ENCODE data around the gene SRCAP. TPM values are rescaled to one million over a fixed set of nuclear protein-coding genes. Genes with fewer than 3 reads are reported as not detected.
"Not testable (repeated sequence)": the region's sequence is repeated elsewhere in the genome, so short reads cannot be mapped to it uniquely, and the experiment has no call there.

Gene SRCAP
- total RNA-seq, 1 donor from 2014 or later, result 44.1 TPM

DNA sequence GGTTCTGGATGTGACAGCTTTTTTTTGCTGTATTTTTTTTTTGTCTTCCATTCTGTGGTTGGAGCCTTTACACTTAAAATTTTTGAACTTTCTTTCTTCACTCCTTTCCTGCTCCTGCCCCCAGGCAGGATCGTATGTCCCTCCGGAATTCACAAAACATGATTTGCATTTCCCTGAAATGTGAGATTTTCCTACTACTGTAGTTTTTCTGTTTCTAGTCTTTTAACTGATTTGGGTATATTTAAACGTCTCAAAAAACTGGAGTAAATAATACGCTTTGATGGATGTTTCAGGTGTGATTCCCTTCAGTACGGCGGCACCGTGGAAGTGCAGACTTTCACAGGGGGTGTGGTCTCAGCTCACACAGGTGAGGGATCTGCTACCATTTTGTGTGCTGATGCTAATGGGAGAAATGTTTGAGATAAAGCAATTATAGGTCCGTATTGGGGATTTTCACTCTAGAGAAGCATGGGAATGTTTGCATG is 686 bp downstream of the SRCAP start:
- no peak for DNase-seq

DNA sequence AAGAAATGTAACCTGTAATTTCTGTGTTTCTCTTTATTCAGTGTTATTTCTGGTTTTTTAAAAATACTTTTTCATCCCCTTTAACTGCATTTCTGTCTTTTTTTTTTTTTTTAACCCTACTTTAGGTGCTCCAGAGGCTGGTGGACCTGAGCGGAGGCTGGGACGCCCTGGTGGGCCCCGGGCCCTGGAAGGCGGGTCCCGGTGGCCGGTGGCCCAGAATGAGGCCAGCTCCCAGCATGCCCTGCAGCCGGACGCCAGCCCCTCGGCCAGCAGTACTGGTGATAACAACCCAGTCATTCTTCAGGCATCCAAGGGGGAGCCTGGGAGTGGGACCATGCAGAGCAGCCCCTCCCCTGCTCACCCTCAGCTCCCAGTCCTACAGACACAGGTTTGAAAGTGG is 1.5 kb downstream of the SRCAP start:
- DNase-seq, result no peak

DNA sequence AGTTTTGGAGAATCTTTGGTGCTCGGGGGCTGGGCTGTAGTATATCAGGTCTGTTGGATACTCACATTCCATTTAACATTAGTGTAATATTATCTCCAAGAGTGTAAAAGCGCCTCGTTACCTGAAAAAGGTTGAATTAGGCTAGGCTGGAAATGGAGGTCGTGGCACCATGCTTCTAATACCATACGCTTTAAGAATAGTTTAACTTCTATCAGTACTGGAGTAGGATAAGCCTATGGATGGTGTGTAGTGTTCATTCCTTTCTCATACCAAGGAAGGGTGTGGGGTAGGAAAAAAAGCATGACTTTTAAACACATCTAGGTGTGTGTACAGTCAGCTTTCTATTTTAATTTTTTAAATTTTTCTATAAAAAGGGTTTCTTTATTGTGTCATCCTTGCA is 2.0 kb downstream of the SRCAP start:
- no peak for DNase-seq

DNA sequence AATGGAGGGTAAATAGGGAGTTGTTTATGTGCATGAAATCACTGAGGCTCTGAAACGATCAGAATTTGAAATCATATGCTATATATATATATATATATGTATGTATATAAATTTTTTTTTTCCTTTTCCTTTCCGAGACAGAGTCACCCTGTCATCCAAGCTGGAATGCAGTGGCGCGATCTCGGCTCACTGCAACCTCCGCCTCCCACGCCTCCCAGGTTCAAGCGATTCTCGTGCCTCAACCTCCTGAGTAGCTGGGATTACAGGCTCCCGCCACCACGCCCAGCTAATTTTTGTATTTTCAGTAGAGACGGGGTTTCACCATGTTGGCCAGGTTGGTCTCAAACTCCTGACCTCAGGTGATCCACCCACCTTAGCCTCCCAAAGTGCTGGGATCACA is 4.1 kb downstream of the SRCAP start:
- not testable (repeated sequence) for DNase-seq

DNA sequence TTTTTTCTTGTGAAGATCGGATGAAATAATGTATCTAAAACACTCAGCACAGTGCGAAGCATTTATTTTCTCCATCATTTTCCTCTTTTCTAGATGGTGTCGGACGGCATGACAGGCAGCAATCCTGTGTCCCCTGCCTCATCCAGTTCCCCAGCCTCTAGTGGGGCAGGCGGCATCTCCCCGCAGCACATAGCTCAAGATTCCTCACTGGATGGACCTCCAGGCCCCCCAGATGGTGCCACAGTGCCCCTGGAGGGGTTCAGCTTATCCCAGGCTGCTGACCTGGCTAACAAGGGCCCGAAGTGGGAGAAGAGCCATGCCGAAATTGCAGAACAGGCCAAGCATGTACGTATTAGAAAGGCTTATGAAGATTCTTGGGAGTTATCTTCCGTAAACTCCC is 5.0 kb downstream of the SRCAP start:
- no peak for DNase-seq

GRCh38 chr16:30706046-30706445 is 7.1 kb downstream of the SRCAP start:
- DNase-seq, result no peak

- no peak for DNase-seq
Measured at GRCh38 chr16:30710971-30711370, 12.0 kb downstream of the SRCAP start.

- no peak for DNase-seq
Measured at GRCh38 chr16:30711712-30712111, 12.7 kb downstream of the SRCAP start.

GRCh38 chr16:30715750-30716445 is 16.9 kb downstream of the SRCAP start:
- no peak for DNase-seq

DNA sequence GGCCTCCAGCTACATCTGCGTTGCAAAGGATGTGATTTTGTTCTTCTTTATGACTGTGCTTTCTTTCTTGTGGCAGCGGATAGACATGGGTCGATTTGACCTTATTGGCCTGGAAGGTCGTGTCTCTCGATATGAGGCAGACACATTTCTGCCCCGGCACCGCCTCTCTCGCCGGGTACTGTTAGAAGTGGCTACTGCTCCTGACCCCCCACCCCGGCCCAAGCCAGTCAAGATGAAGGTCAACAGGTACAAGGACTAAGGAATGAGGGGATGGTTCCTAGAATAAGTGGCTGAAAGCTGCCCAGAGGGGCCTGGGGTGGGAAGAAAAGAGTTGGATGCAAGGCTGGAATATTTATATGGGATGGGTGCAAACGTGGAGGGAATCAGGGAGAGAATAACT is 21.1 kb downstream of the SRCAP start:
- DNase-seq, result no peak

- no peak for DNase-seq
Measured at GRCh38 chr16:30720694-30721093, 21.7 kb downstream of the SRCAP start.

GRCh38 chr16:30721167-30721566 is 22.2 kb downstream of the SRCAP start:
- no peak for DNase-seq

- no peak for DNase-seq
Measured at GRCh38 chr16:30721606-30722005, 22.6 kb downstream of the SRCAP start.

DNA sequence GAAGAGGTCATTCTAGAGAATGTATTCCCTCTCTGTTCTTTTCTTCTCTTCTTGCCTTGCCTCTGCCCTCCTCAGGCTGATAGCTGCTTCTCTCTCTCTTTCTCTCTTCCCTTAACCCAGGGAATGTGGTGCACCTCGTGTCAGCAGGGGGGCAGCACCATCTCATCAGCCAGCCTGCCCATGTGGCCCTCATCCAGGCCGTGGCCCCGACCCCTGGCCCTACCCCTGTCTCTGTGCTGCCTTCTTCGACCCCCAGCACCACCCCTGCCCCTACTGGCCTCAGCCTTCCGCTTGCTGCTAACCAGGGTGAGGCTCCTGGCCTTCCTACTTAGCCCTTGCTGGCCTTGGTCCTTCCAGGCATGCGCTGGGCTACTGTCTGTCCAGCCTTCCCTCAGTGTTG is 23.5 kb downstream of the SRCAP start:
- DNase-seq, result no peak

DNA sequence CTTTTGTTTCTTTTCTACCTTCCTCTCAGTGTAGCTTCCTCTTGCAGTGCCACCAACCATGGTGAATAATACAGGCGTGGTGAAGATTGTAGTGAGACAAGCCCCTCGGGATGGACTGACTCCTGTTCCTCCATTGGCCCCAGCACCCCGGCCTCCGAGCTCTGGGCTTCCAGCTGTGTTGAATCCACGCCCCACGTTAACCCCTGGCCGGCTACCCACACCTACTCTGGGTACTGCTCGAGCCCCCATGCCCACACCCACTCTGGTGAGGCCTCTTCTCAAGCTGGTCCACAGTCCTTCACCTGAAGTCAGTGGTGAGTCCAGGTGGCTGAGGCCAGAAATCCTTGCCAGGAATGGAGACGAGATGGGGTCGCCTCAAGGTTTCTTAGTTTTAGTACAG is 23.9 kb downstream of the SRCAP start:
- no peak for DNase-seq

DNA sequence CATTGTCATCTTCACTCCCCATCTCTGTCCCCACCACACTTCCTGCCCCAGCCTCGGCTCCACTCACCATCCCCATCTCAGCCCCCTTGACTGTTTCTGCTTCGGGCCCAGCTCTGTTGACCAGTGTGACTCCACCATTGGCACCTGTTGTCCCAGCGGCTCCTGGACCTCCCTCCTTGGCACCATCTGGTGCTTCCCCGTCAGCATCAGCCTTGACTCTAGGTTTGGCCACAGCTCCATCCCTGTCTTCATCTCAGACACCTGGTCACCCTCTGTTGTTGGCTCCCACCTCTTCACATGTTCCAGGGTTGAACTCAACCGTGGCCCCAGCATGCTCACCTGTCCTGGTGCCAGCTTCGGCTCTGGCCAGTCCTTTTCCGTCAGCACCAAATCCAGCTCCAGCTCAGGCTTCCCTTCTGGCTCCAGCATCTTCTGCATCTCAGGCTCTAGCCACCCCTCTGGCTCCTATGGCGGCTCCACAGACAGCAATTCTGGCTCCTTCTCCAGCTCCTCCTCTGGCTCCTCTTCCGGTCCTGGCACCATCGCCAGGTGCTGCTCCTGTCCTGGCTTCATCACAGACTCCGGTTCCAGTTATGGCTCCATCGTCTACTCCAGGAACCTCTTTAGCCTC is 24.9 kb downstream of the SRCAP start:
- DNase-seq, result no peak

DNA sequence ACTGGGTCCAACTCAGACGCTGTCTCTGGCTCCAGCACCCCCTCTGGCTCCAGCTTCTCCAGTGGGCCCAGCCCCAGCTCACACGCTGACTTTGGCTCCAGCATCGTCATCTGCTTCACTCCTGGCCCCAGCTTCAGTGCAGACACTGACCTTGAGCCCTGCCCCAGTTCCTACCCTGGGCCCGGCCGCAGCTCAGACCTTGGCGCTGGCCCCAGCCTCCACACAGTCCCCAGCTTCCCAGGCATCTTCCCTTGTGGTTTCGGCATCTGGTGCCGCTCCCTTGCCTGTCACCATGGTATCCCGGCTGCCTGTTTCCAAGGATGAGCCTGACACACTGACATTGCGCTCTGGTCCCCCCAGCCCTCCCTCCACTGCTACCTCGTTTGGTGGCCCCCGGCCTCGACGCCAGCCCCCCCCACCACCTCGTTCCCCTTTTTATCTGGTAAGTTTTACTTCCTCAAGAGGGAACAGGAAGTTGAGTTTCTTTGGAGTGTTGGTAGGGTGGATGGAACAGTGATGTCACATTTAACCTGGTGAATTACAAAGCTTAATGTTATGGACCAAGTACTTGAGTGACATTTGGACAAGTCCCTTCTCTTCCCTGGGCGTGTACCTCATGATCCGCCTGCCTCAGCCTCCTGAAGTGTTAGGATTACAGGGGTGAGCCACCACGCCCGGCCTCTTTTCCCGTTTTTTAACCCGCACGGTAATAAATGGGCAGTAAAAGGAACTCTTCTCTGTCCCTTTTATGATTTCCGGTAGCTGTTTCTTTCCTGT is 25.9 kb downstream of the SRCAP start:
- DNase-seq, result no peak

DNA sequence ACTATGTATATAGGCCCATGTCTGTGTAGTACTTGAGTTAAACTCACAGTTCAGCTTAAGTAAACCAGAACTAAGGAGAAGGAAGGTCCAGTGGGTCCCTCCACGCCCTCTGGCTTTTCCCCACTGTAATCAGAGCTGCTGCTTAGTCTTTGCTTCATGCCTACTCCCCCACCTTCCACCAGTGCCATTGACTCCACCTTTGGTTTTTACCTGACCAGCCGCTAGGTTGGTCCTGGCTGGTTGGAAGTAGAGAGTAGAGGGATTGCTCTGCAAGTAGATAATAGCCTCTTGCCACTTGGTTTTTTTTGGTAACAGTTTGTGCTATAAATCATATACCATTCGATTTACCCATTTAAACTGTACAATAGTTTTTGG is 26.4 kb downstream of the SRCAP start:
- DNase-seq, result no peak

DNA sequence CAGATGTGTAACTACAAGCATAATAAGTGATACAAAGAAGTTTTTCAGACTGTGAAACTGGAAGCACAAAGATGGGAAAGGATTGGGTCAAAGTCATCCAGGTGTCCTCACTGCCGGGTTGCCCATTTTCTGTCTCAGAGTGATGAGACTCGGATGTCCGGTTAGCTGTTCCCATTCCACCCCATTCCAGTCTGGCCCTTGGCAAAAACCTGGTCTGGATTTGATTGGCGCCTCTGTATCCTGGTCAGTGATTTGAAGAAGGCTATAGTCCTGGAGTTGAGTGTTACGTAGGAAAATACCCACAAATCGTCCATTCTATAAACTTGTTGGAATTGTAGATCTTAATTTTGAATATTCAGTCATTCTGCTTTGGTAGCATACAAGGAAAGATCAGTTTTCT is 29.4 kb downstream of the SRCAP start:
- no peak for DNase-seq

GRCh38 chr16:30728899-30729672 is 30.1 kb downstream of the SRCAP start:
- DNase-seq, result no peak

GRCh38 chr16:30731411-30731810 is 32.4 kb downstream of the SRCAP start:
- no peak for DNase-seq

- no peak for DNase-seq
Measured at GRCh38 chr16:30736995-30737793, 38.2 kb downstream of the SRCAP start.
